Measurements from ENCODE around the gene PTPN18. TPM values are rescaled to one million over a fixed set of nuclear protein-coding genes. Genes with fewer than 3 reads are reported as not detected.

Gene PTPN18
- total RNA-seq, 1 experiment from 2014 or later: 15.7 TPM

GRCh38 chr2:130369965-130370341 lies 14.1 kb downstream of the PTPN18 start:
- DNase-seq (ENCODE audit: low spot score): no peak
- Mint-ChIP-seq H3K27ac (no peak overlapping the region), H3K36me3 (peaks cover 14% of the 10 kb centered on the region; the same call in 1 of the 2 replicates), H3K9me3 (no peaks in the 10 kb centered on the region), H3K4me3 (no peak overlapping the region), H3K4me1 (peaks cover 38% of the 10 kb centered on the region), H3K27me3 (ENCODE audit: low read depth) (peaks cover 4% of the 10 kb centered on the region)
- ChIA-PET CTCF (interaction anchor here (1.9 kb wide), 1 partner anchor 82 kb away, joined by 5 read pairs; no protein-coding TSS in a partner anchor), POLR2A (no interaction called here)
- ATAC-seq: no peak
- TF ChIP-seq NR2C2 (CRISPR knock-in tag; IDR thresholded peaks at IDR 0.05): no peak
- TF ChIP-seq PREB (CRISPR knock-in tag; IDR thresholded peaks at IDR 0.05; ENCODE audit: borderline replicate concordance): no peak
- TF ChIP-seq SOX15 (CRISPR knock-in tag; IDR thresholded peaks at IDR 0.05): no peak
- TF ChIP-seq ELF4 (CRISPR knock-in tag; IDR thresholded peaks at IDR 0.05; ENCODE audit: low read depth): no peak
- TF ChIP-seq CDX4 (CRISPR knock-in tag; IDR thresholded peaks at IDR 0.05; ENCODE audit: borderline replicate concordance): no peak
- no peak for TF ChIP-seq RORB (CRISPR knock-in tag; IDR thresholded peaks at IDR 0.05)
- TF ChIP-seq CTCF (IDR thresholded peaks at IDR 0.05): no peak
- no peak for TF ChIP-seq RELA (CRISPR knock-in tag; IDR thresholded peaks at IDR 0.05; ENCODE audit: borderline replicate concordance)
- TF ChIP-seq ZSCAN18 (CRISPR knock-in tag; IDR thresholded peaks at IDR 0.05): no peak
- no peak for TF ChIP-seq E2F1 (CRISPR knock-in tag; IDR thresholded peaks at IDR 0.05)
- TF ChIP-seq NFYB (CRISPR knock-in tag; conservative IDR thresholded peaks at IDR 0.05; ENCODE audit: low read depth): no peak
- no peak for TF ChIP-seq CBFB (CRISPR knock-in tag; IDR thresholded peaks at IDR 0.05; ENCODE audit: low read depth)
- no peak for TF ChIP-seq TCF7 (CRISPR knock-in tag; IDR thresholded peaks at IDR 0.05; ENCODE audit: low read depth)
- TF ChIP-seq ATF1 (CRISPR knock-in tag; IDR thresholded peaks at IDR 0.05): no peak
- TF ChIP-seq ATF6 (CRISPR knock-in tag; IDR thresholded peaks at IDR 0.05): no peak
- no peak for TF ChIP-seq EMX1 (CRISPR knock-in tag; IDR thresholded peaks at IDR 0.05)
- no peak for TF ChIP-seq ZNF671 (CRISPR knock-in tag; IDR thresholded peaks at IDR 0.05)
- no peak for TF ChIP-seq NR3C1 (CRISPR knock-in tag; conservative IDR thresholded peaks at IDR 0.05; ENCODE audit: low read depth)

GRCh38 chr2:130370490-130370889 lies 14.6 kb downstream of the PTPN18 start:
- no peak for ATAC-seq
- Mint-ChIP-seq H3K36me3 (peaks cover 14% of the 10 kb centered on the region; the same call in 1 of the 2 replicates), H3K4me3 (peak overlapping the region; percentile 28; the same call in 1 of the 2 replicates), H3K4me1 (peaks cover 38% of the 10 kb centered on the region), H3K27ac (no peak overlapping the region), H3K27me3 (ENCODE audit: low read depth) (peaks cover 4% of the 10 kb centered on the region), H3K9me3 (no peaks in the 10 kb centered on the region)
- CTCF ChIA-PET: interaction anchor here (1.3 kb wide), 1 partner anchor 15 kb away, joined by 4 read pairs; the partner anchor contains the start of gene PTPN18
- DNase-seq (ENCODE audit: low spot score): no peak
- POLR2A ChIA-PET: no interaction called here
- TF ChIP-seq ZNF416 (CRISPR knock-in tag; IDR thresholded peaks at IDR 0.05): no peak
- TF ChIP-seq CTCF (IDR thresholded peaks at IDR 0.05): no peak
- TF ChIP-seq FOXK1 (CRISPR knock-in tag; IDR thresholded peaks at IDR 0.05): no peak
- no peak for TF ChIP-seq ATF1 (CRISPR knock-in tag; IDR thresholded peaks at IDR 0.05)
- no peak for TF ChIP-seq MYBL2 (CRISPR knock-in tag; IDR thresholded peaks at IDR 0.05)
- no peak for TF ChIP-seq ATF6 (CRISPR knock-in tag; IDR thresholded peaks at IDR 0.05)
- no peak for TF ChIP-seq USF1 (CRISPR knock-in tag; IDR thresholded peaks at IDR 0.05)
- no peak for TF ChIP-seq JAZF1 (CRISPR knock-in tag; IDR thresholded peaks at IDR 0.05)
